Measurements from ENCODE around the gene HNRNPR. TPM values are rescaled to one million over a fixed set of nuclear protein-coding genes. Genes with fewer than 3 reads are reported as not detected.

HNRNPR gene
- total and polyA plus RNA-seq, 9 of the 15 experiments (the other 6 are each of a cell fraction or from before 2014, with no cell fraction given) = 80.9 to 372 (median 301) TPM

GRCh38 chr1:23362218-23362713, 18.2 kb upstream of the HNRNPR start (continued):
- no peak for TF ChIP-seq SFPQ (IDR thresholded peaks at IDR 0.05; ENCODE audit: low read depth, low read length)
- TF ChIP-seq ILF3 (IDR thresholded peaks at IDR 0.05; ENCODE audit: borderline replicate concordance) = no peak
- TF ChIP-seq FOXK2 (conservative IDR thresholded peaks at IDR 0.05 in 1 of 2, IDR thresholded peaks at IDR 0.05 in 1 of 2; ENCODE audit: low read depth in 2 of 2) = no peak
- TF ChIP-seq HMGN3 (IDR thresholded peaks at IDR 0.05; ENCODE audit: borderline replicate concordance, extremely low read depth, insufficient read length, low read depth, low read length) = no peak
- TF ChIP-seq ZNF668 (CRISPR knock-in tag; IDR thresholded peaks at IDR 0.05) = no peak
- no peak for TF ChIP-seq MYNN (IDR thresholded peaks at IDR 0.05)
- no peak for TF ChIP-seq MYNN (CRISPR knock-in tag; IDR thresholded peaks at IDR 0.05)
- TF ChIP-seq FOXO4 (CRISPR knock-in tag; IDR thresholded peaks at IDR 0.05) = no peak
- TF ChIP-seq MED1 (CRISPR knock-in tag; IDR thresholded peaks at IDR 0.05; ENCODE audit: borderline replicate concordance) = no peak
- no peak for TF ChIP-seq ZNF655 (CRISPR knock-in tag; IDR thresholded peaks at IDR 0.05)
- no peak for TF ChIP-seq TCFL5 (CRISPR knock-in tag; conservative IDR thresholded peaks at IDR 0.05)
- TF ChIP-seq RBM17 (IDR thresholded peaks at IDR 0.05; ENCODE audit: borderline replicate concordance, low read depth, low read length) = no peak
- no peak for TF ChIP-seq FOXA1 (IDR thresholded peaks at IDR 0.05; ENCODE audit: borderline replicate concordance)
- no peak for TF ChIP-seq USF2 (CRISPR knock-in tag; IDR thresholded peaks at IDR 0.05)
- TF ChIP-seq PHTF2 (CRISPR knock-in tag; IDR thresholded peaks at IDR 0.05) = no peak
- no peak for TF ChIP-seq ELF2 (CRISPR knock-in tag; IDR thresholded peaks at IDR 0.05)
- peak; percentile 85 for TF ChIP-seq RBM25 (IDR thresholded peaks at IDR 0.05; ENCODE audit: low read depth, low read length, severe bottlenecking)
- TF ChIP-seq SMAD2 (IDR thresholded peaks at IDR 0.05; ENCODE audit: low read depth, low read length) = no peak
- no peak for TF ChIP-seq NR1H2 (CRISPR knock-in tag; IDR thresholded peaks at IDR 0.05)
- TF ChIP-seq SMAD4 (CRISPR knock-in tag; conservative IDR thresholded peaks at IDR 0.05) = peak; percentile 53; the same call in 1 of the 2 replicates
- no peak for TF ChIP-seq ETV1 (tag; conservative IDR thresholded peaks at IDR 0.05; ENCODE audit: low read depth)
- TF ChIP-seq SIX5 (IDR thresholded peaks at IDR 0.05; ENCODE audit: borderline replicate concordance in 1 of 2, insufficient read depth in 1 of 2, low read depth in 1 of 2, low read length in 2 of 2) = no peak
- TF ChIP-seq JUND (IDR thresholded peaks at IDR 0.05; ENCODE audit: borderline replicate concordance, low read depth, low read length) = no peak
- TF ChIP-seq JUND (tag; IDR thresholded peaks at IDR 0.05; ENCODE audit: borderline replicate concordance, low read depth, low read length) = peak; percentile 46; the same call in 1 of the 3 replicates

Measured in K562 (cell line).